ENCODE data around the gene GSDMA. TPM values are rescaled to one million over a fixed set of nuclear protein-coding genes. Genes with fewer than 3 reads are reported as not detected.

Gene GSDMA, protein sequence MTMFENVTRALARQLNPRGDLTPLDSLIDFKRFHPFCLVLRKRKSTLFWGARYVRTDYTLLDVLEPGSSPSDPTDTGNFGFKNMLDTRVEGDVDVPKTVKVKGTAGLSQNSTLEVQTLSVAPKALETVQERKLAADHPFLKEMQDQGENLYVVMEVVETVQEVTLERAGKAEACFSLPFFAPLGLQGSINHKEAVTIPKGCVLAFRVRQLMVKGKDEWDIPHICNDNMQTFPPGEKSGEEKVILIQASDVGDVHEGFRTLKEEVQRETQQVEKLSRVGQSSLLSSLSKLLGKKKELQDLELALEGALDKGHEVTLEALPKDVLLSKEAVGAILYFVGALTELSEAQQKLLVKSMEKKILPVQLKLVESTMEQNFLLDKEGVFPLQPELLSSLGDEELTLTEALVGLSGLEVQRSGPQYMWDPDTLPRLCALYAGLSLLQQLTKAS
- not detected in 2 replicates for total RNA-seq (2021)
- long read RNA-seq, result 0 reads

DNA sequence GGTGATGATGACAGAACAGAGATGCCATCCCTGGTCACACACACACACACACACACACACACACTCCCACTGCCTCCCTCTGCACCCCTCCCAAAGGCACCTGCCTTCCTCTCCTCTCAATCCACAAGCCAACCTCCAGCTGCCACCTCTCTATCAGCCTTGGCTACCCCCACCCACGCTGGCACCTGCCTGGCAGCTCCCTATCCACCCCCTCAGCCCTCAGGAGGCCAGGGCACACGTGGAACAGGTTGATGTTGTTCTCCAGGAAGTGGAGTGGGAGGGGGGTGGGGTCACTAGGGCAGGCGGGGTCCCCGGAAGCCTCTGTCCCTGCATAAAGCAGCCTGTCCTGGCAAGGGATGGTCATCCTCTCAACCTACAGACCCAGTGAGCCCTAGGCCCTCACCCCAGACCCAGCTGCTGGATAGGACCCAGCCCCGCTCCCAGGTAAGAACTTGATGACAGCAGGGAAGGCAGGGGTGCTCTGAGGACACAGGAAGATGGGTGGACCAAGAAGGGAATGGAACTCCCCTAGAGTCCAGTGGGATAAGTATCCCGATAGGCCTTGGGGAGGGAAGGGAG lies at the start of gene GSDMA:
Gene GSDMA (plus strand): TSS at position 363 of the 579 bp plus-strand sequence. CDS start 2,684 bp downstream, outside the sequence.
- no peaks in the 10 kb centered on the region; the same call in 1 of the 2 replicates for H3K27me3 ChIP-seq (ENCODE audit: insufficient read depth, low read length)
- H4K5ac ChIP-seq (ENCODE audit: insufficient read length, low read depth, low read length), result no peak within 1 kb of the TSS
- H3K18ac ChIP-seq (ENCODE audit: insufficient read length, low read depth, low read length), result no peak within 1 kb of the TSS
- Mint-ChIP-seq H3K27ac (peak within 1 kb of the TSS in 1 of 3 experiments; percentile 31; a peak in 1 of 7 replicates), H3K4me1 (peaks cover 7 to 14% of the 10 kb centered on the region in 2 experiments; a peak in 3 of 4 replicates), H3K4me3 (no peak within 1 kb of the TSS; a peak in 1 of 5 replicates), H3K9me3 (no peaks in the 10 kb centered on the region), H3K36me3 (ENCODE audit: insufficient read depth in 1 of 3, low read depth in 3 of 3) (no peaks in the 10 kb centered on the region), H3K27me3 (ENCODE audit: low read depth) (peaks cover 15% of the 10 kb centered on the region)
- no peak within 1 kb of the TSS for H2AK5ac ChIP-seq (ENCODE audit: insufficient read length, low read length)
- no peaks in the 10 kb centered on the region for H3K79me1 ChIP-seq (ENCODE audit: insufficient read depth, low read depth, low read length, poor library complexity, severe bottlenecking)
- H2BK12ac ChIP-seq (ENCODE audit: insufficient read length, low read depth, low read length), result no peak within 1 kb of the TSS
- no peak within 1 kb of the TSS for H3K56ac ChIP-seq (ENCODE audit: insufficient read length, low read depth, low read length)
- H3K9me3 ChIP-seq (ENCODE audit: control insufficient read depth, low read depth, low read length), result no peaks in the 10 kb centered on the region
- no peak within 1 kb of the TSS for H3K4me2 ChIP-seq (ENCODE audit: insufficient read depth, insufficient read length, low read length)
- no peak within 1 kb of the TSS for H2AFZ ChIP-seq (ENCODE audit: low read length)
- no peak within 1 kb of the TSS for H4K91ac ChIP-seq (ENCODE audit: insufficient read length, low read depth, low read length)
- TF ChIP-seq, protein P1, sequence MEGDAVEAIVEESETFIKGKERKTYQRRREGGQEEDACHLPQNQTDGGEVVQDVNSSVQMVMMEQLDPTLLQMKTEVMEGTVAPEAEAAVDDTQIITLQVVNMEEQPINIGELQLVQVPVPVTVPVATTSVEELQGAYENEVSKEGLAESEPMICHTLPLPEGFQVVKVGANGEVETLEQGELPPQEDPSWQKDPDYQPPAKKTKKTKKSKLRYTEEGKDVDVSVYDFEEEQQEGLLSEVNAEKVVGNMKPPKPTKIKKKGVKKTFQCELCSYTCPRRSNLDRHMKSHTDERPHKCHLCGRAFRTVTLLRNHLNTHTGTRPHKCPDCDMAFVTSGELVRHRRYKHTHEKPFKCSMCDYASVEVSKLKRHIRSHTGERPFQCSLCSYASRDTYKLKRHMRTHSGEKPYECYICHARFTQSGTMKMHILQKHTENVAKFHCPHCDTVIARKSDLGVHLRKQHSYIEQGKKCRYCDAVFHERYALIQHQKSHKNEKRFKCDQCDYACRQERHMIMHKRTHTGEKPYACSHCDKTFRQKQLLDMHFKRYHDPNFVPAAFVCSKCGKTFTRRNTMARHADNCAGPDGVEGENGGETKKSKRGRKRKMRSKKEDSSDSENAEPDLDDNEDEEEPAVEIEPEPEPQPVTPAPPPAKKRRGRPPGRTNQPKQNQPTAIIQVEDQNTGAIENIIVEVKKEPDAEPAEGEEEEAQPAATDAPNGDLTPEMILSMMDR (conservative IDR thresholded peaks at IDR 0.05), result no peak
- no peaks in the 10 kb centered on the region for H3K23me2 ChIP-seq (ENCODE audit: insufficient read length, low read depth, low read length, poor library complexity, severe bottlenecking)
- WGBS (ENCODE audit: extremely low coverage, insufficient read length, low lambda C conversion rate), result no CpG with 5 or more reads among the region's 6 CpGs
- H3K27ac ChIP-seq (ENCODE audit: insufficient read length, low read depth, low read length), result no peak within 1 kb of the TSS
- no peak within 1 kb of the TSS for H2BK20ac ChIP-seq (ENCODE audit: low read depth, low read length, poor library complexity, severe bottlenecking)
- no peaks in the 10 kb centered on the region for H4K20me1 ChIP-seq (ENCODE audit: control insufficient read depth, insufficient read depth, insufficient read length)
- H2BK5ac ChIP-seq (ENCODE audit: insufficient read length, low read length), result no peak within 1 kb of the TSS
- H3K14ac ChIP-seq (ENCODE audit: insufficient read depth, low read length), result no peak within 1 kb of the TSS
- H3T11ph ChIP-seq (ENCODE audit: low read length), result no peak within 1 kb of the TSS
- H3K79me2 ChIP-seq (ENCODE audit: insufficient read depth, low read length), result no peaks in the 10 kb centered on the region
- no peak within 1 kb of the TSS for H2BK120ac ChIP-seq (ENCODE audit: low read depth, low read length, poor library complexity, severe bottlenecking)
- no peak within 1 kb of the TSS for H3K9ac ChIP-seq (ENCODE audit: extremely low read depth, insufficient read length, low read length)
- H3K23ac ChIP-seq (ENCODE audit: insufficient read length, low read depth, low read length), result no peak within 1 kb of the TSS
- no peak for DNase-seq
- no peak within 1 kb of the TSS for H3K4ac ChIP-seq (ENCODE audit: low read depth, low read length)
- no peak within 1 kb of the TSS for H2BK15ac ChIP-seq (ENCODE audit: low read depth, low read length)
- H3K4me1 ChIP-seq (ENCODE audit: insufficient read depth, low read length), result peaks cover 2% of the 10 kb centered on the region; the same call in 1 of the 2 replicates
- no peak within 1 kb of the TSS for H4K8ac ChIP-seq (replicated peaks; ENCODE audit: insufficient read length, low read depth, low read length)

Measured in H9 (cell line).